ENCODE data around the gene RTP5. TPM values are rescaled to one million over a fixed set of nuclear protein-coding genes. Genes with fewer than 3 reads are reported as not detected.

The RTP5 gene
- total and polyA plus RNA-seq, 2 experiments from 2014 or later = not detected

- Histone ChIP-seq H4K20me1 (ENCODE audit: insufficient read depth) (no peaks in the 10 kb centered on the region), H3F3A (ENCODE audit: insufficient read depth) (no peaks in the 10 kb centered on the region), H3K79me2 (ENCODE audit: insufficient read depth) (no peaks in the 10 kb centered on the region), H3K9me3 (ENCODE audit: low read depth) (no peaks in the 10 kb centered on the region), H3K36me3 (ENCODE audit: low read depth) (no peaks in the 10 kb centered on the region), H3K9me2 (ENCODE audit: insufficient read depth) (no peaks in the 10 kb centered on the region), H3K4me2 (ENCODE audit: unreplicated experiment) (no peak overlapping the region), H3K27me3 (replicated peaks; ENCODE audit: insufficient read depth) (peaks cover 6% of the 10 kb centered on the region; the same call in 1 of the 2 replicates), H2AFZ (no peak overlapping the region), H3K27ac (no peak overlapping the region), H3K4me3 (no peak overlapping the region), H3K9ac (no peak overlapping the region), H3K4me1 (ENCODE audit: insufficient read depth) (peaks cover 8% of the 10 kb centered on the region)
- DNase-seq = peak; percentile 56
- in situ Hi-C loops (cut with MboI) = no loop called here
- no peak for TF ChIP-seq EZH2phosphoT487 (IDR thresholded peaks at IDR 0.05; ENCODE audit: insufficient read depth, low read depth)
- TF ChIP-seq EZH2 (IDR thresholded peaks at IDR 0.05; ENCODE audit: insufficient read depth, poor library complexity, severe bottlenecking) = no peak
- WGBS, 2 experiments (ENCODE audit: low coverage in 1 of 2, low lambda C conversion rate in 2 of 2, missing lambda C conversion rate in 2 of 2) = 18 to 30% methylated on average over 13 to 24 of the region's 26 CpGs
Measured at GRCh38 chr2:241895712-241896641, 26.4 kb downstream of the RTP5 start.

GRCh38 chr2:241896746-241897201 lies 27.2 kb downstream of the RTP5 start:
- Histone ChIP-seq H2AFZ (no peak overlapping the region), H3K9ac (no peak overlapping the region), H3K9me3 (ENCODE audit: low read depth) (no peaks in the 10 kb centered on the region), H3K4me3 (no peak overlapping the region), H3K27ac (no peak overlapping the region), H3K4me2 (ENCODE audit: unreplicated experiment) (no peak overlapping the region), H3K79me2 (ENCODE audit: insufficient read depth) (no peaks in the 10 kb centered on the region), H3K4me1 (ENCODE audit: insufficient read depth) (peaks cover 8% of the 10 kb centered on the region), H3F3A (ENCODE audit: insufficient read depth) (no peaks in the 10 kb centered on the region), H3K9me2 (ENCODE audit: insufficient read depth) (no peaks in the 10 kb centered on the region), H3K27me3 (replicated peaks; ENCODE audit: insufficient read depth) (peaks cover 6% of the 10 kb centered on the region; the same call in 1 of the 2 replicates), H4K20me1 (ENCODE audit: insufficient read depth) (no peaks in the 10 kb centered on the region), H3K36me3 (ENCODE audit: low read depth) (no peaks in the 10 kb centered on the region)
- 74 to 88% methylated on average over 7 to 10 of the region's 10 CpGs for WGBS, 2 experiments (ENCODE audit: low coverage in 1 of 2, low lambda C conversion rate in 2 of 2, missing lambda C conversion rate in 2 of 2)
- TF ChIP-seq EZH2phosphoT487 (IDR thresholded peaks at IDR 0.05; ENCODE audit: insufficient read depth, low read depth) (no peak), EZH2 (IDR thresholded peaks at IDR 0.05; ENCODE audit: insufficient read depth, poor library complexity, severe bottlenecking) (no peak)
- no peak for DNase-seq
- in situ Hi-C loops (cut with MboI) = no loop called here

GRCh38 chr2:241897231-241897916 lies 27.8 kb downstream of the RTP5 start:
- H4K20me1 ChIP-seq (ENCODE audit: insufficient read depth) = no peaks in the 10 kb centered on the region
- H3K27me3 ChIP-seq (replicated peaks; ENCODE audit: insufficient read depth) = peaks cover 6% of the 10 kb centered on the region; the same call in 1 of the 2 replicates
- DNase-seq = no peak
- no peak overlapping the region for H2AFZ ChIP-seq
- no peaks in the 10 kb centered on the region for H3F3A ChIP-seq (ENCODE audit: insufficient read depth)
- no peaks in the 10 kb centered on the region for H3K9me2 ChIP-seq (ENCODE audit: insufficient read depth)
- TF ChIP-seq EZH2 (IDR thresholded peaks at IDR 0.05; ENCODE audit: insufficient read depth, poor library complexity, severe bottlenecking) (no peak), EZH2phosphoT487 (IDR thresholded peaks at IDR 0.05; ENCODE audit: insufficient read depth, low read depth) (no peak)
- H3K9ac ChIP-seq = no peak overlapping the region
- H3K4me3 ChIP-seq = no peak overlapping the region
- H3K9me3 ChIP-seq (ENCODE audit: low read depth) = no peaks in the 10 kb centered on the region
- in situ Hi-C loops (cut with MboI) = no loop called here
- no peaks in the 10 kb centered on the region for H3K36me3 ChIP-seq (ENCODE audit: low read depth)
- H3K4me1 ChIP-seq (ENCODE audit: insufficient read depth) = peaks cover 2% of the 10 kb centered on the region
- H3K79me2 ChIP-seq (ENCODE audit: insufficient read depth) = no peaks in the 10 kb centered on the region
- H3K27ac ChIP-seq = no peak overlapping the region
- 79 to 82% methylated on average over 17 of the region's 17 CpGs for WGBS, 2 experiments (ENCODE audit: low coverage in 1 of 2, low lambda C conversion rate in 2 of 2, missing lambda C conversion rate in 2 of 2)
- no peak overlapping the region for H3K4me2 ChIP-seq (ENCODE audit: unreplicated experiment)

GRCh38 chr2:241898463-241899270 lies 29.1 kb downstream of the RTP5 start:
- H3K4me1 ChIP-seq (ENCODE audit: insufficient read depth) = no peaks in the 10 kb centered on the region
- H3F3A ChIP-seq (ENCODE audit: insufficient read depth) = no peaks in the 10 kb centered on the region
- H3K4me3 ChIP-seq = no peak overlapping the region
- TF ChIP-seq EZH2phosphoT487 (IDR thresholded peaks at IDR 0.05; ENCODE audit: insufficient read depth, low read depth) = no peak
- TF ChIP-seq EZH2 (IDR thresholded peaks at IDR 0.05; ENCODE audit: insufficient read depth, poor library complexity, severe bottlenecking) = no peak
- H3K9me2 ChIP-seq (ENCODE audit: insufficient read depth) = no peaks in the 10 kb centered on the region
- H3K27ac ChIP-seq = no peak overlapping the region
- 59 to 60% methylated on average over 30 of the region's 30 CpGs for WGBS, 2 experiments (ENCODE audit: low coverage in 1 of 2, low lambda C conversion rate in 2 of 2, missing lambda C conversion rate in 2 of 2)
- H4K20me1 ChIP-seq (ENCODE audit: insufficient read depth) = no peaks in the 10 kb centered on the region
- DNase-seq = no peak
- no peak overlapping the region for H2AFZ ChIP-seq
- H3K4me2 ChIP-seq (ENCODE audit: unreplicated experiment) = no peak overlapping the region
- H3K36me3 ChIP-seq (ENCODE audit: low read depth) = no peaks in the 10 kb centered on the region
- peaks cover 6% of the 10 kb centered on the region; the same call in 1 of the 2 replicates for H3K27me3 ChIP-seq (replicated peaks; ENCODE audit: insufficient read depth)
- in situ Hi-C loops (cut with MboI) = no loop called here
- H3K79me2 ChIP-seq (ENCODE audit: insufficient read depth) = no peaks in the 10 kb centered on the region
- no peaks in the 10 kb centered on the region for H3K9me3 ChIP-seq (ENCODE audit: low read depth)
- H3K9ac ChIP-seq = no peak overlapping the region

All from GM23248 (cell line).